Retinal pigment epithelial cell (primary cell): ENCODE results near the gene CCNJL.

Source experiments
- DNase-seq: peaks from one replicate; pipeline ENCODE4 v3.0.0-alpha.2; 2010; ENCODE audit warnings: low read depth
- H3K4me3 ChIP-seq: 2 replicates; pipeline ENCODE4 v1.5.1; 2011; ENCODE audit warnings: mild to moderate bottlenecking, low read length, control low read depth, moderate library complexity
- TF ChIP-seq, protein P1 (sequence below): conservative IDR thresholded peaks from 2 replicates; pipeline ENCODE4 v1.5.1; 2011; ENCODE audit warnings: low read depth, low read length, control low read depth, inconsistent platforms

CCNJL gene

GRCh38 chr5:160330212-160330611, 17.8 kb upstream of the CCNJL start:
- TF ChIP-seq, protein P1, sequence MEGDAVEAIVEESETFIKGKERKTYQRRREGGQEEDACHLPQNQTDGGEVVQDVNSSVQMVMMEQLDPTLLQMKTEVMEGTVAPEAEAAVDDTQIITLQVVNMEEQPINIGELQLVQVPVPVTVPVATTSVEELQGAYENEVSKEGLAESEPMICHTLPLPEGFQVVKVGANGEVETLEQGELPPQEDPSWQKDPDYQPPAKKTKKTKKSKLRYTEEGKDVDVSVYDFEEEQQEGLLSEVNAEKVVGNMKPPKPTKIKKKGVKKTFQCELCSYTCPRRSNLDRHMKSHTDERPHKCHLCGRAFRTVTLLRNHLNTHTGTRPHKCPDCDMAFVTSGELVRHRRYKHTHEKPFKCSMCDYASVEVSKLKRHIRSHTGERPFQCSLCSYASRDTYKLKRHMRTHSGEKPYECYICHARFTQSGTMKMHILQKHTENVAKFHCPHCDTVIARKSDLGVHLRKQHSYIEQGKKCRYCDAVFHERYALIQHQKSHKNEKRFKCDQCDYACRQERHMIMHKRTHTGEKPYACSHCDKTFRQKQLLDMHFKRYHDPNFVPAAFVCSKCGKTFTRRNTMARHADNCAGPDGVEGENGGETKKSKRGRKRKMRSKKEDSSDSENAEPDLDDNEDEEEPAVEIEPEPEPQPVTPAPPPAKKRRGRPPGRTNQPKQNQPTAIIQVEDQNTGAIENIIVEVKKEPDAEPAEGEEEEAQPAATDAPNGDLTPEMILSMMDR, result no peak
- no peak overlapping the region for H3K4me3 ChIP-seq
- DNase-seq, result no peak

- no peak for DNase-seq
- TF ChIP-seq, protein P1, result no peak
- H3K4me3 ChIP-seq, result no peak overlapping the region
Measured at GRCh38 chr5:160327818-160328217, 15.5 kb upstream of the CCNJL start.

GRCh38 chr5:160326981-160327380, 14.6 kb upstream of the CCNJL start:
- DNase-seq, result no peak
- H3K4me3 ChIP-seq, result no peak overlapping the region
- TF ChIP-seq, protein P1, result no peak

GRCh38 chr5:160325716-160326115, 13.4 kb upstream of the CCNJL start:
- TF ChIP-seq, protein P1, result no peak
- no peak for DNase-seq
- no peak overlapping the region for H3K4me3 ChIP-seq

GRCh38 chr5:160324886-160325285, 12.5 kb upstream of the CCNJL start:
- H3K4me3 ChIP-seq, result no peak overlapping the region
- TF ChIP-seq, protein P1, result no peak
- no peak for DNase-seq

- TF ChIP-seq, protein P1, result no peak
- H3K4me3 ChIP-seq, result no peak overlapping the region
- no peak for DNase-seq
Measured at GRCh38 chr5:160318409-160318808, 6.0 kb upstream of the CCNJL start.

- TF ChIP-seq, protein P1, result no peak
- DNase-seq, result no peak
- no peak overlapping the region for H3K4me3 ChIP-seq
Measured at GRCh38 chr5:160317434-160317833, 5.1 kb upstream of the CCNJL start.
